ENCODE results near the gene JAG1.

- no peak for TF ChIP-seq YY1 (IDR thresholded peaks at IDR 0.05; ENCODE audit: insufficient read depth, insufficient read length)
- no peak for TF ChIP-seq SUZ12 (IDR thresholded peaks at IDR 0.05; ENCODE audit: extremely low read depth, insufficient read depth, insufficient read length)
Observed at GRCh38 chr20:10707068-10707467, 33.3 kb upstream of the JAG1 start.

Data from NT2/D1 (cell line).